H1 (cell line): ENCODE results near the gene DGUOK. TPM values are rescaled to one million over a fixed set of nuclear protein-coding genes. Genes with fewer than 3 reads are reported as not detected.

Experiments
- CBX8 ChIP-seq: fragments of 300-800, 300-1000 bp; sonication (generic); IDR thresholded peaks from 2 replicates; pipeline ENCODE4 v1.7.1; 2016; ENCODE audit warnings: low read depth, low read length, borderline replicate concordance
- GTF2F1 ChIP-seq: IDR thresholded peaks from 2 replicates; pipeline ENCODE4 v1.6.1; 2012; ENCODE audit warnings: low read depth, low read length, improper control_type of control experiment, borderline replicate concordance
- HDAC6 ChIP-seq: IDR thresholded peaks from one replicate; pipeline ENCODE4 v1.7.1; 2012; ENCODE audit warnings: low read depth, mild to moderate bottlenecking, inconsistent platforms, low read length, moderate library complexity
- POLR2AphosphoS5 ChIP-seq: IDR thresholded peaks from 2 replicates; pipeline ENCODE4 v1.6.1; 2011; ENCODE audit warnings: low read depth, low read length
- polyA plus RNA-seq, 7 experiments: library from polyadenylated mRNA; depleted of rRNA in 3 of 7; stranded (reverse) in 5 of 7; unstranded in 2 of 7; fragments of >200 nt in 5 of 7; fragments of 200-250 nt in 2 of 7; gene quantifications; 1 replicate in 5 of 7; 2 replicates in 1 of 7; 4 replicates in 1 of 7; pipeline versions ENCODE4 v1.2.1 to v1.2.3, GENCODE V29; 2011 to 2013; ENCODE audit warnings: missing spikeins in 2 of 7, mixed read lengths in 2 of 7
- total RNA-seq: library from RNA; stranded (reverse); fragmentation: NEBNext Ultra II Directional; extraction: Animal tissue kit (Norgen Biotek cat#: 25700); gene quantifications from 2 replicates; pipeline ENCODE4 v1.2.1, GENCODE V29; 2021
- TF ChIP-seq, protein P1 (sequence below): fragments of 300-600 bp; sonication (generic); IDR thresholded peaks from 2 replicates; pipeline ENCODE4 v1.7.1; 2012; ENCODE audit warnings: low read length, moderate library complexity, mild to moderate bottlenecking, inconsistent platforms; ENCODE audit not compliant: insufficient replicate concordance
- TF ChIP-seq, protein P2 (sequence below): IDR thresholded peaks from 2 replicates; pipeline ENCODE4 v1.6.1; 2012; ENCODE audit warnings: inconsistent platforms

The DGUOK gene
- total and polyA plus RNA-seq, 2 of the 8 experiments (the other 6 are each of a cell fraction or from before 2014, with no cell fraction given) = 110 to 168 TPM

DNA sequence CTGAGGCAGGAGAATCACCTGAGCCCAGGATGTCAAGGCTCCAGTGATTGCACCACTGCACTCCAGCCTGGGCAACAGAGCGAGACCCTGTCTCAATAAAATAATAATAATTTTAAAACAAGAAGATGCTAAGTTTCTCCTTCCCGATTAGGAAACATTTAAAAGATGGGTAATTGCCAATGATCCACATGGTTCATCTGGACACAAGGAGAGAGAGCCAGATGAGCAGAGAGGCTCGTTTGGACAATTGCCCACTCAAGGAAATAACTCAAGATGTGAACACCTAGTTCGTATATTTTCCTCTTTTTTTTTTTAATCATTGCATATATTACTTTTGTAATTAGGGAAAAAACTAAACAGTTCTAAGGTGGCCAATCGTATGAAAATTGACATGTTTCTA, 37.5 kb upstream of the DGUOK start (continued):
- TF ChIP-seq, protein P1, sequence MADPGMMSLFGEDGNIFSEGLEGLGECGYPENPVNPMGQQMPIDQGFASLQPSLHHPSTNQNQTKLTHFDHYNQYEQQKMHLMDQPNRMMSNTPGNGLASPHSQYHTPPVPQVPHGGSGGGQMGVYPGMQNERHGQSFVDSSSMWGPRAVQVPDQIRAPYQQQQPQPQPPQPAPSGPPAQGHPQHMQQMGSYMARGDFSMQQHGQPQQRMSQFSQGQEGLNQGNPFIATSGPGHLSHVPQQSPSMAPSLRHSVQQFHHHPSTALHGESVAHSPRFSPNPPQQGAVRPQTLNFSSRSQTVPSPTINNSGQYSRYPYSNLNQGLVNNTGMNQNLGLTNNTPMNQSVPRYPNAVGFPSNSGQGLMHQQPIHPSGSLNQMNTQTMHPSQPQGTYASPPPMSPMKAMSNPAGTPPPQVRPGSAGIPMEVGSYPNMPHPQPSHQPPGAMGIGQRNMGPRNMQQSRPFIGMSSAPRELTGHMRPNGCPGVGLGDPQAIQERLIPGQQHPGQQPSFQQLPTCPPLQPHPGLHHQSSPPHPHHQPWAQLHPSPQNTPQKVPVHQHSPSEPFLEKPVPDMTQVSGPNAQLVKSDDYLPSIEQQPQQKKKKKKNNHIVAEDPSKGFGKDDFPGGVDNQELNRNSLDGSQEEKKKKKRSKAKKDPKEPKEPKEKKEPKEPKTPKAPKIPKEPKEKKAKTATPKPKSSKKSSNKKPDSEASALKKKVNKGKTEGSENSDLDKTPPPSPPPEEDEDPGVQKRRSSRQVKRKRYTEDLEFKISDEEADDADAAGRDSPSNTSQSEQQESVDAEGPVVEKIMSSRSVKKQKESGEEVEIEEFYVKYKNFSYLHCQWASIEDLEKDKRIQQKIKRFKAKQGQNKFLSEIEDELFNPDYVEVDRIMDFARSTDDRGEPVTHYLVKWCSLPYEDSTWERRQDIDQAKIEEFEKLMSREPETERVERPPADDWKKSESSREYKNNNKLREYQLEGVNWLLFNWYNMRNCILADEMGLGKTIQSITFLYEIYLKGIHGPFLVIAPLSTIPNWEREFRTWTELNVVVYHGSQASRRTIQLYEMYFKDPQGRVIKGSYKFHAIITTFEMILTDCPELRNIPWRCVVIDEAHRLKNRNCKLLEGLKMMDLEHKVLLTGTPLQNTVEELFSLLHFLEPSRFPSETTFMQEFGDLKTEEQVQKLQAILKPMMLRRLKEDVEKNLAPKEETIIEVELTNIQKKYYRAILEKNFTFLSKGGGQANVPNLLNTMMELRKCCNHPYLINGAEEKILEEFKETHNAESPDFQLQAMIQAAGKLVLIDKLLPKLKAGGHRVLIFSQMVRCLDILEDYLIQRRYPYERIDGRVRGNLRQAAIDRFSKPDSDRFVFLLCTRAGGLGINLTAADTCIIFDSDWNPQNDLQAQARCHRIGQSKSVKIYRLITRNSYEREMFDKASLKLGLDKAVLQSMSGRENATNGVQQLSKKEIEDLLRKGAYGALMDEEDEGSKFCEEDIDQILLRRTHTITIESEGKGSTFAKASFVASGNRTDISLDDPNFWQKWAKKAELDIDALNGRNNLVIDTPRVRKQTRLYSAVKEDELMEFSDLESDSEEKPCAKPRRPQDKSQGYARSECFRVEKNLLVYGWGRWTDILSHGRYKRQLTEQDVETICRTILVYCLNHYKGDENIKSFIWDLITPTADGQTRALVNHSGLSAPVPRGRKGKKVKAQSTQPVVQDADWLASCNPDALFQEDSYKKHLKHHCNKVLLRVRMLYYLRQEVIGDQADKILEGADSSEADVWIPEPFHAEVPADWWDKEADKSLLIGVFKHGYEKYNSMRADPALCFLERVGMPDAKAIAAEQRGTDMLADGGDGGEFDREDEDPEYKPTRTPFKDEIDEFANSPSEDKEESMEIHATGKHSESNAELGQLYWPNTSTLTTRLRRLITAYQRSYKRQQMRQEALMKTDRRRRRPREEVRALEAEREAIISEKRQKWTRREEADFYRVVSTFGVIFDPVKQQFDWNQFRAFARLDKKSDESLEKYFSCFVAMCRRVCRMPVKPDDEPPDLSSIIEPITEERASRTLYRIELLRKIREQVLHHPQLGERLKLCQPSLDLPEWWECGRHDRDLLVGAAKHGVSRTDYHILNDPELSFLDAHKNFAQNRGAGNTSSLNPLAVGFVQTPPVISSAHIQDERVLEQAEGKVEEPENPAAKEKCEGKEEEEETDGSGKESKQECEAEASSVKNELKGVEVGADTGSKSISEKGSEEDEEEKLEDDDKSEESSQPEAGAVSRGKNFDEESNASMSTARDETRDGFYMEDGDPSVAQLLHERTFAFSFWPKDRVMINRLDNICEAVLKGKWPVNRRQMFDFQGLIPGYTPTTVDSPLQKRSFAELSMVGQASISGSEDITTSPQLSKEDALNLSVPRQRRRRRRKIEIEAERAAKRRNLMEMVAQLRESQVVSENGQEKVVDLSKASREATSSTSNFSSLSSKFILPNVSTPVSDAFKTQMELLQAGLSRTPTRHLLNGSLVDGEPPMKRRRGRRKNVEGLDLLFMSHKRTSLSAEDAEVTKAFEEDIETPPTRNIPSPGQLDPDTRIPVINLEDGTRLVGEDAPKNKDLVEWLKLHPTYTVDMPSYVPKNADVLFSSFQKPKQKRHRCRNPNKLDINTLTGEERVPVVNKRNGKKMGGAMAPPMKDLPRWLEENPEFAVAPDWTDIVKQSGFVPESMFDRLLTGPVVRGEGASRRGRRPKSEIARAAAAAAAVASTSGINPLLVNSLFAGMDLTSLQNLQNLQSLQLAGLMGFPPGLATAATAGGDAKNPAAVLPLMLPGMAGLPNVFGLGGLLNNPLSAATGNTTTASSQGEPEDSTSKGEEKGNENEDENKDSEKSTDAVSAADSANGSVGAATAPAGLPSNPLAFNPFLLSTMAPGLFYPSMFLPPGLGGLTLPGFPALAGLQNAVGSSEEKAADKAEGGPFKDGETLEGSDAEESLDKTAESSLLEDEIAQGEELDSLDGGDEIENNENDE = no peak
- TF ChIP-seq CBX8 (no peak), POLR2AphosphoS5 (no peak), GTF2F1 (no peak), HDAC6 (no peak)
- TF ChIP-seq, protein P2, sequence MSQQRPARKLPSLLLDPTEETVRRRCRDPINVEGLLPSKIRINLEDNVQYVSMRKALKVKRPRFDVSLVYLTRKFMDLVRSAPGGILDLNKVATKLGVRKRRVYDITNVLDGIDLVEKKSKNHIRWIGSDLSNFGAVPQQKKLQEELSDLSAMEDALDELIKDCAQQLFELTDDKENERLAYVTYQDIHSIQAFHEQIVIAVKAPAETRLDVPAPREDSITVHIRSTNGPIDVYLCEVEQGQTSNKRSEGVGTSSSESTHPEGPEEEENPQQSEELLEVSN = no peak
